Measurements from ENCODE around the gene TCP11L2.

TCP11L2 gene

DNA sequence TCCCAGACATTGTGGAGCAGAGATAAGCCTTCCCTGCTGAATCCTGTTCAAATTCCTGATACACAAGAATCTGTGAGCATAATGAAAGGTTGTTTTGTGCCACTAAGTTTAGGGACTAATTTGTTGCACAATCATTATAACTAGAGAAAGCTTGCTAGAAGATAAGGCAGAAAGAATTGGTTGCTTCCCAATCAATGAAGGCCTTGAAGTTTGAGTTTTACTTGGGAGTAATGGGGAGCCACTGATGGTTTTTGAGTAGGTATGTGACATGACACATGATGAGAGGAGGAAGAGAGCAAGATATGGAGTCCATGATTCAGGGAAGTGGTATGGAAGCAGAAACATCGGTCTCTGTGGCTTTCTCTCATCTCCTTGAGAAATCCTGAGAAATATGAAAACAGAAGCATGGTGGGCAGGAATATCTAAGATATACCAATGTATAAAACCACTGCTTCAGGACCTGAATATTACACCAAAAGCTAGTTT lies 13.3 kb upstream of the TCP11L2 start:
- TF ChIP-seq ZNF16 (tag by site-specific recombination; IDR thresholded peaks at IDR 0.05; ENCODE audit: low read depth): peak; percentile 64; the same call in 1 of the 2 replicates
- TF ChIP-seq ZSCAN23 (tag by site-specific recombination; IDR thresholded peaks at IDR 0.05): no peak
- TF ChIP-seq YY2 (tag by site-specific recombination; IDR thresholded peaks at IDR 0.05): no peak
- ChIA-PET POLR2A (no interaction called here), CTCF (interaction anchor here (1.1 kb wide), 1 partner anchor 62 kb away, joined by 5 read pairs; no protein-coding TSS in a partner anchor)
- H3K9me3 ChIP-seq (ENCODE audit: control insufficient read depth, insufficient read depth, low read depth, low read length): no peaks in the 10 kb centered on the region
- peaks cover 6% of the 10 kb centered on the region for H3K4me1 ChIP-seq (ENCODE audit: control insufficient read depth, insufficient read depth, low read length)
- H3K36me3 ChIP-seq (ENCODE audit: control insufficient read depth in 2 of 2, insufficient read depth in 1 of 2, low read length in 2 of 2): no peaks in the 10 kb centered on the region
- H3K27ac ChIP-seq (ENCODE audit: extremely low read depth, low read depth, low read length): peak overlapping the region; percentile 39; the same call in 1 of the 2 replicates
- H3K4me3 ChIP-seq (ENCODE audit: low read depth, low read length): no peak overlapping the region

DNA sequence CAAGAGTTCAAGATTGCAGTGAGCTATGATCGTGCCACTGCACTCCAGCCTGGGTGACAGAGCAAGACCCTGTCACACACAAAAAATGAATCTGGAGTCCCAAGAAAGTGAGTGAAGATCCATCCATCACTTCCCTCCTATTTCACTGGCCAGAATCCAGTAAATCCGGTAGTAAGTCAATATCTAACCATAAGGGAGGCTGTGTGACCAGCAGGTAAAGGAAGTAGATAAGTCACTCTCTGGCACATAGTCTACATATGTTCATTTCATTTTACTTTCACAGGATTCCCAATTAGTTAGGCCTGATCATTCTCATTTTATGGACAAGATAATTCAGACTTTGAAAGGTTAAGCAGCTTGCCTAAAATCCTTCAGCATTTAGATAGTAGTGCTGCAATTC lies 11.9 kb upstream of the TCP11L2 start:
- POLR2A ChIA-PET: interaction anchor here (0.6 to 1.4 kb wide), 2 partner anchors 11 to 237 kb away, joined by 3 to 4 read pairs; no protein-coding TSS in a partner anchor
- Histone ChIP-seq H3K4me3 (ENCODE audit: low read depth, low read length) (no peak overlapping the region), H3K9me3 (ENCODE audit: control insufficient read depth, insufficient read depth, low read depth, low read length) (no peaks in the 10 kb centered on the region), H3K36me3 (ENCODE audit: control insufficient read depth in 2 of 2, insufficient read depth in 1 of 2, low read length in 2 of 2) (no peaks in the 10 kb centered on the region), H3K4me1 (ENCODE audit: control insufficient read depth, insufficient read depth, low read length) (peaks cover 6% of the 10 kb centered on the region), H3K27ac (ENCODE audit: extremely low read depth, low read depth, low read length) (no peak overlapping the region)
- CTCF ChIA-PET: interaction anchor here (3.7 kb wide), 1 partner anchor 8 kb away, joined by 25 read pairs; no protein-coding TSS in a partner anchor
- TF ChIP-seq ZNF416 (tag by site-specific recombination; IDR thresholded peaks at IDR 0.05) (no peak), ZNF112 (tag by site-specific recombination; IDR thresholded peaks at IDR 0.05) (no peak), ZNF155 (tag by site-specific recombination; IDR thresholded peaks at IDR 0.05) (no peak), ZNF707 (tag by site-specific recombination; IDR thresholded peaks at IDR 0.05) (no peak), ZBTB17 (tag by site-specific recombination; IDR thresholded peaks at IDR 0.05) (no peak), ZNF488 (tag by site-specific recombination; IDR thresholded peaks at IDR 0.05) (no peak), KLF10 (tag by site-specific recombination; IDR thresholded peaks at IDR 0.05) (no peak), HOXA7 (CRISPR knock-in tag; IDR thresholded peaks at IDR 0.05; ENCODE audit: borderline replicate concordance) (no peak), SALL2 (tag by site-specific recombination; IDR thresholded peaks at IDR 0.05; ENCODE audit: borderline replicate concordance) (no peak)
- TF ChIP-seq, protein P1, sequence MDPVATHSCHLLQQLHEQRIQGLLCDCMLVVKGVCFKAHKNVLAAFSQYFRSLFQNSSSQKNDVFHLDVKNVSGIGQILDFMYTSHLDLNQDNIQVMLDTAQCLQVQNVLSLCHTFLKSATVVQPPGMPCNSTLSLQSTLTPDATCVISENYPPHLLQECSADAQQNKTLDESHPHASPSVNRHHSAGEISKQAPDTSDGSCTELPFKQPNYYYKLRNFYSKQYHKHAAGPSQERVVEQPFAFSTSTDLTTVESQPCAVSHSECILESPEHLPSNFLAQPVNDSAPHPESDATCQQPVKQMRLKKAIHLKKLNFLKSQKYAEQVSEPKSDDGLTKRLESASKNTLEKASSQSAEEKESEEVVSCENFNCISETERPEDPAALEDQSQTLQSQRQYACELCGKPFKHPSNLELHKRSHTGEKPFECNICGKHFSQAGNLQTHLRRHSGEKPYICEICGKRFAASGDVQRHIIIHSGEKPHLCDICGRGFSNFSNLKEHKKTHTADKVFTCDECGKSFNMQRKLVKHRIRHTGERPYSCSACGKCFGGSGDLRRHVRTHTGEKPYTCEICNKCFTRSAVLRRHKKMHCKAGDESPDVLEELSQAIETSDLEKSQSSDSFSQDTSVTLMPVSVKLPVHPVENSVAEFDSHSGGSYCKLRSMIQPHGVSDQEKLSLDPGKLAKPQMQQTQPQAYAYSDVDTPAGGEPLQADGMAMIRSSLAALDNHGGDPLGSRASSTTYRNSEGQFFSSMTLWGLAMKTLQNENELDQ (tag by site-specific recombination; IDR thresholded peaks at IDR 0.05; ENCODE audit: low read depth): no peak

DNA sequence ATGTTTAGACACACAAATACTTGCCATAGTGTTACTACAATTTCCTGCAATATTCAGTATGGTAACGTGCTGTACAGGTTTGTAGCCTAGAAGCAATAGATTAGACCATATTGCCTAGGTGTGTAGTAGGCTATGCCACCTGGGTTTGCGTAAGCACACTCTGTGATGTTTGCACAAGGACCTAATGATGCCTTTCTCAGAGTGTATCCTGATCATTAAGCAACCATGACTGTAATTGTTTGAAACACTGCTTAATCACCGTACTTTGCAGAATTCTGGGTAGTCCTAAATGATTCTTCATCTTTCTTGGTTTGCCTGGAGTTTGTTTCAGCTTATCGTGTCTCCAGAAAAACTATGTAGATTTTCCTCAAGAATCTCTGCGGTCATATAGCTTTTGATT lies 11.2 kb upstream of the TCP11L2 start:
- no peaks in the 10 kb centered on the region for H3K36me3 ChIP-seq (ENCODE audit: control insufficient read depth in 2 of 2, insufficient read depth in 1 of 2, low read length in 2 of 2)
- POLR2A ChIA-PET: interaction anchor here (0.6 to 1.4 kb wide), 2 partner anchors 10 to 237 kb away, joined by 3 to 4 read pairs; no protein-coding TSS in a partner anchor
- no peaks in the 10 kb centered on the region for H3K9me3 ChIP-seq (ENCODE audit: control insufficient read depth, insufficient read depth, low read depth, low read length)
- H3K4me3 ChIP-seq (ENCODE audit: low read depth, low read length): no peak overlapping the region
- CTCF ChIA-PET: interaction anchor here (0.6 to 3.7 kb wide), 2 partner anchors 8 to 13 kb away, joined by 7 to 25 read pairs; no protein-coding TSS in a partner anchor
- H3K4me1 ChIP-seq (ENCODE audit: control insufficient read depth, insufficient read depth, low read length): peaks cover 6% of the 10 kb centered on the region
- no peak overlapping the region for H3K27ac ChIP-seq (ENCODE audit: extremely low read depth, low read depth, low read length)
- TF ChIP-seq ZNF140 (tag by site-specific recombination; IDR thresholded peaks at IDR 0.05) (no peak), ZFHX2 (tag by site-specific recombination; conservative IDR thresholded peaks at IDR 0.05) (no peak), YY1 (tag by site-specific recombination; IDR thresholded peaks at IDR 0.05) (no peak)
- TF ChIP-seq, protein P1 (tag by site-specific recombination; IDR thresholded peaks at IDR 0.05; ENCODE audit: low read depth): no peak
- TF ChIP-seq, protein P2, sequence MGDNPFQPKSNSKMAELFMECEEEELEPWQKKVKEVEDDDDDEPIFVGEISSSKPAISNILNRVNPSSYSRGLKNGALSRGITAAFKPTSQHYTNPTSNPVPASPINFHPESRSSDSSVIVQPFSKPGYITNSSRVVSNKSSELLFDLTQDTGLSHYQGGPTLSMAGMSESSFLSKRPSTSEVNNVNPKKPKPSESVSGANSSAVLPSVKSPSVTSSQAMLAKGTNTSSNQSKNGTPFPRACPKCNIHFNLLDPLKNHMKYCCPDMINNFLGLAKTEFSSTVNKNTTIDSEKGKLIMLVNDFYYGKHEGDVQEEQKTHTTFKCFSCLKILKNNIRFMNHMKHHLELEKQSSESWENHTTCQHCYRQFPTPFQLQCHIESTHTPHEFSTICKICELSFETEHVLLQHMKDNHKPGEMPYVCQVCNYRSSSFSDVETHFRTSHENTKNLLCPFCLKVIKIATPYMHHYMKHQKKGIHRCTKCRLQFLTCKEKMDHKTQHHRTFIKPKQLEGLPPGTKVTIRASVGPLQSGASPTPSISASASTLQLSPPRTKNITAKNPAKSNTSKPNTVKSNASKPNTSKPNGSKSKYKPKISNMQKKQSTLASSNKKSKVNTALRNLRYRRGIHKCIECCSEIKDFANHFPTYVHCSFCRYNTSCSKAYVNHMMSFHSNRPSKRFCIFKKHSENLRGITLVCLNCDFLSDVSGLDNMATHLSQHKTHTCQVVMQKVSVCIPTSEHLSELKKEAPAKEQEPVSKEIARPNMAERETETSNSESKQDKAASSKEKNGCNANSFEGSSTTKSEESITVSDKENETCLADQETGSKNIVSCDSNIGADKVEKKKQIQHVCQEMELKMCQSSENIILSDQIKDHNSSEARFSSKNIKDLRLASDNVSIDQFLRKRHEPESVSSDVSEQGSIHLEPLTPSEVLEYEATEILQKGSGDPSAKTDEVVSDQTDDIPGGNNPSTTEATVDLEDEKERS (tag by site-specific recombination; IDR thresholded peaks at IDR 0.05): no peak
- TF ChIP-seq, protein P3, sequence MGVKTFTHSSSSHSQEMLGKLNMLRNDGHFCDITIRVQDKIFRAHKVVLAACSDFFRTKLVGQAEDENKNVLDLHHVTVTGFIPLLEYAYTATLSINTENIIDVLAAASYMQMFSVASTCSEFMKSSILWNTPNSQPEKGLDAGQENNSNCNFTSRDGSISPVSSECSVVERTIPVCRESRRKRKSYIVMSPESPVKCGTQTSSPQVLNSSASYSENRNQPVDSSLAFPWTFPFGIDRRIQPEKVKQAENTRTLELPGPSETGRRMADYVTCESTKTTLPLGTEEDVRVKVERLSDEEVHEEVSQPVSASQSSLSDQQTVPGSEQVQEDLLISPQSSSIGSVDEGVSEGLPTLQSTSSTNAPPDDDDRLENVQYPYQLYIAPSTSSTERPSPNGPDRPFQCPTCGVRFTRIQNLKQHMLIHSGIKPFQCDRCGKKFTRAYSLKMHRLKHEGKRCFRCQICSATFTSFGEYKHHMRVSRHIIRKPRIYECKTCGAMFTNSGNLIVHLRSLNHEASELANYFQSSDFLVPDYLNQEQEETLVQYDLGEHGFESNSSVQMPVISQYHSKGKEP (tag by site-specific recombination; IDR thresholded peaks at IDR 0.05): no peak
- TF ChIP-seq, protein P4, sequence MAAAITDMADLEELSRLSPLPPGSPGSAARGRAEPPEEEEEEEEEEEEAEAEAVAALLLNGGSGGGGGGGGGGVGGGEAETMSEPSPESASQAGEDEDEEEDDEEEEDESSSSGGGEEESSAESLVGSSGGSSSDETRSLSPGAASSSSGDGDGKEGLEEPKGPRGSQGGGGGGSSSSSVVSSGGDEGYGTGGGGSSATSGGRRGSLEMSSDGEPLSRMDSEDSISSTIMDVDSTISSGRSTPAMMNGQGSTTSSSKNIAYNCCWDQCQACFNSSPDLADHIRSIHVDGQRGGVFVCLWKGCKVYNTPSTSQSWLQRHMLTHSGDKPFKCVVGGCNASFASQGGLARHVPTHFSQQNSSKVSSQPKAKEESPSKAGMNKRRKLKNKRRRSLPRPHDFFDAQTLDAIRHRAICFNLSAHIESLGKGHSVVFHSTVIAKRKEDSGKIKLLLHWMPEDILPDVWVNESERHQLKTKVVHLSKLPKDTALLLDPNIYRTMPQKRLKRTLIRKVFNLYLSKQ (tag by site-specific recombination; IDR thresholded peaks at IDR 0.05; ENCODE audit: borderline replicate concordance): no peak
